HEK293 (cell line): Measurements from ENCODE around the gene UBE2Q2.

Experiments used
- FEZF1 ChIP-seq: fragments of 450-650 bp; formaldehyde crosslinking; IDR thresholded peaks from 2 replicates; pipeline ENCODE4 v1.5.1; 2016; ENCODE audit warnings: missing biosample characterization, missing genetic modification characterization
- MYNN ChIP-seq: fragments of 450-650 bp; formaldehyde crosslinking; IDR thresholded peaks from 2 replicates; pipeline ENCODE4 v1.5.1; 2016; ENCODE audit warnings: missing biosample characterization, missing genetic modification characterization, borderline replicate concordance
- ZNF311 ChIP-seq: fragments of 450-650 bp; formaldehyde crosslinking; IDR thresholded peaks from 2 replicates; pipeline ENCODE4 v1.5.1; 2017; ENCODE audit warnings: missing biosample characterization, missing genetic modification characterization, borderline replicate concordance

DNA sequence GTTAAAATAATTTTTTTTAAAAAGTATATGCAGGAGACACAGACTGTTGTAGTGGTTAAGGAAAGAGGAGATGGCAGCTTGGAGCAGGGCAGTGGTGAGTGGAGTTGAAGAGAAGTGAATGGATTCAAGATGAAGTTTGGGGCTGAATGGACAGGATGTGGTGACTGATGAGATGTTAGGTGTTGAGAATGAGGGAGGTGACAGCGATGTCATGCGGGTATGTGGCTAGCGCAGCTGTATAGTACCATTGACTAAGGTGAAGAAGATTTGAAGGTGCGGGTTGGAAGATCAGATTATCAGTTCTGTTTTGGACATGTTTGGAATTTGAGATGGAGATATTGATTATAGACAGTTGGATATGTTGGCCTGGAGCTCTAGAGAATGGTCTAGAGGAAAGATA, 80.5 kb downstream of the UBE2Q2 start:
- no peak for TF ChIP-seq MYNN
- TF ChIP-seq FEZF1 (tag by site-specific recombination), result no peak
- TF ChIP-seq ZNF311 (tag by site-specific recombination), result no peak
